SIG-M5 (cell line): ENCODE results near the gene SLC34A1.
"Not testable (repeated sequence)": the region's sequence is repeated elsewhere in the genome, so short reads cannot be mapped to it uniquely, and the experiment has no call there.

Experiments used
- DNase-seq: peaks from one replicate; lab custom pipeline; 2025; lab: John Stamatoyannopoulos, UW

SLC34A1 gene

DNA sequence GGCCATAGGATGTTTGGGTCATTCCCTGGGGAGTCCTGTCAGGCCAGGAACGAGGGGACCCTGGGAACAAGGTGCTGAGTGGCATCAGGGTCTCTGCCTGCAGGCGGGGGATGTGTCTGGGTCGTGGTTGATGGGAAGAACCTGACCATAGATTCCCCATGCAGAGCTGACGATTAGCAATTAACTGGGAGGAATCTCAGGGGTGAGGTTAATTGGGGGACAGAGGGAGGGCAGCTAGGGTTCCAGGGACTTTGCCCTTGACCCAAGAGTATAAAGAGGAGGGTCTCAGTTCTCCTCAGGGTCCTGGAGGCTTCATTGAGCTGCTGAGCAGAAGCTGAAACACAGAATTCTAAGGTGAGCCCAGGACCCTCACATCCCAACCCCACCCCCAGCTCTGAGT lies at the start of gene SLC34A1:
Gene SLC34A1, plus strand, starts transcription at position 301 of the 400 bp plus-strand sequence. CDS start 1,308 bp downstream, outside the sequence.
- no peak for DNase-seq

GRCh38 chr5:177334781-177335700 lies 49.2 kb upstream of the SLC34A1 start:
- DNase-seq: no peak

- DNase-seq: no peak
These were observed 48.6 kb upstream of the SLC34A1 start for GRCh38 chr5:177335701-177336065.

DNA sequence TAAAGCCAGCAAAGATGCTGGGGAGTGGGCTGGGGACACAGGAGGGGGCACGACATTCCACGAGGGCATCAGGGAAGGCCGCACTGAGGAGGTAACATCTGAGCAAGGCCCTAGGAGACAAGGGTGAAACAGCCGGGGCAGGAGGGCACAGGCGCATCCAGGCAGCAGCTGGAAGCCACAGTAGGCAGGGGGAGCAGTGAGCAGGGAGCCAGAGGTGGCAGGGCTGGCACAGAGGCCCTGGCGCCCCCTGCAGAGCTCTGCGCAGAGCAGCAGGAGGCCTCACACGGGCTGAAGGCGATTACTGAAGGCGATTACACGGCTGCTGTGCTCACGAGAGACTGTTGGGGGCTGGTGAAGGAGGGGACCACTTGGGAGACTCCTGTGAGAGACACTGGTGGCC lies 48.1 kb upstream of the SLC34A1 start:
- no peak for DNase-seq

GRCh38 chr5:177336603-177337494 lies 47.4 kb upstream of the SLC34A1 start:
- no peak for DNase-seq

DNA sequence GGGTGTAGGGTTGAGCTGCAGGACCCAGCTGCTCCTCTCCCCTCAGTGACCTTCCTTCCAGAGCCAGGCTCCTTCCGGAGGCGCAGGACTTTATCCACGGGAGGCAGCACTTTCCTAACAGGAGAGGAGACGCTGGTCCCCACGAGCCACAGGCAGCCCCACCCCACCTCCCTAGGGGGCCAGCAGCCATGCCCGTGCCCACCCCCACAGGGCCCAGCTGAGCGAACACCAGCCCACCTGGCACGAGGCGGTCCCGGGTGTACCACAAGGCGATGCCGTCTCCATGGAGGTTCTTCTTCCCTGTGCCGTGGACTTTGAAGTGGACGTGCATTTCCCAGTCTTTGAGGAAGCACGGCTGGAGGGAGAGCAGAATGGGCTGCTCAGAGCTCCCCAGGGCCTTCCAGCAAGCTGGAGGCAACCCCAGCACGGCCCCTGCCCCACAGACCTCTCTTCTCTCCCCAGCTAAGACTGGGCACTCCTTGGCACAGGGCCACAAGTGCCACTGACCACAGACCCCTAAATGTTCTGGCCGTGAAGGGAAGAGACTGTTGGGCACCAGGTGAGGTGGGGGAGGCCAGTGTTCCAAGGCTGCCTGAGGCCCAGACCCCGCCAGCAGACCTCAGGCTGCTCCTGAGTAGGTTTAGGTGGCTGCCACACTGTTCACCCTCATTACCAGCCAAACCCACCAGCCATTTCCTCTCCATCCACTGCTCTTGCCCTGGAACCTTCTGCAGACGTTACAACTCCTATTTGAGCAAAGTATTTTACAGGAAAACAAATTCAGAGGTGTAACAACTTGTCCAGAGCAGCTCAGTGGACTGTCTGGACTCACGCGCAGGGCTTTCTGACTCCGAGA lies 45.8 kb upstream of the SLC34A1 start:
- DNase-seq: no peak

- DNase-seq: no peak
These were observed 45.1 kb upstream of the SLC34A1 start for GRCh38 chr5:177339107-177339638.

DNA sequence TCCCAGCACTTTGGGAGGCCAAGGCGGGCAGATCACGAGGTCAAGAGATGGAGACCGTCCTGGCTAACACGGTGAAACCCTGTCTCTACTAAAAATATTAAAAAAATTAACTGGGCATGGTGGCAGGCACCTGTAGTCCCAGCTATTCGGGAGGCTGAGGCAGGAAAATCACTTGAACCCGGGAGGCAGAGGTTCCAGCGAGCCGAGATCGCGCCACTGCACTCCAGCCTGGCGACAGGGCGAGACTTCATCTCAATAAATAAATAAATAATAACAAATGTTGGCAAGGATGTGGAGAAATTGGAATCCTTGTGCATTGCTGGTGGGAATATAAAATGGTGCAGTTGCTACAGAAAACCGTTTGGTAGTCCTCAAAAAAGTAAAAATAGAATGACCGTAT lies 41.2 kb upstream of the SLC34A1 start:
- not testable (repeated sequence) for DNase-seq

- no peak for DNase-seq
These were observed 40.5 kb upstream of the SLC34A1 start for GRCh38 chr5:177343777-177344176.

- no peak for DNase-seq
These were observed 39.3 kb upstream of the SLC34A1 start for GRCh38 chr5:177344891-177345290.

DNA sequence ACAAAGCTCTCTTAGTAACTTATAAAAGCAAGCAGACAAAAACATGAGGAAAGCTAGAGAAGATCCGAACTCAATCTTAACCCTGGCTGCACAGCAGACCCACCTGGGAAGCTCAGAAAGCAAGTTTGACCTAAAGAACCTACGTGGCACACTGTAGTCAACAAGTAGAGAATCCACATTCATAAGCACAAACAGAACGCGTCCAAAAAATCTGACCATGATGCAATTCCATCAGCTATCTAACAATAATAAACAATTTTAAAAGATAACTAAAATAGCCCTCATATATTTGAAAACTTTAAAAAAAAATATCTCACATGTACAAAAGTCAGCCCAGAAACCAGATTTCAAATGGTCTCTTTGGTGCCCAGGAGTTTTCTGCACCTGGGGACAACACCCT lies 37.4 kb upstream of the SLC34A1 start:
- DNase-seq: no peak

DNA sequence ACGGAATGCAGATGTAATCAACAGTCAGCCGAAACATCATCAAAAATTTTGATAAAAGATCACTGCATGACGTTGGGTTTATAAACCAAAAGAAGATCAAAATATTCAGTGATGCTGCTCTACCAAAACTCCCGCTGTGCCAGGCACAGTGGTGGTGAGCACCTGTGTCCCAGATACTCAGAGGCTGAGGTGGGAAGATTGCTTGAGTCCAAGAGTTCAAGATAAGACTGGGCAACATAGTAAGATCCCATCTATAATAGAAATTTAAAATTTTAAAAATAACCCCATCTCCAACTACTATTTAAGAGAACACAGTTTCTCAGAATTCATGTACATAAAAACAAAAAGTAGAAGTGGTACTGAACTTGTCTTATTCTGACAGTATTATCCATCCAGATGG lies 36.5 kb upstream of the SLC34A1 start:
- DNase-seq: no peak

DNA sequence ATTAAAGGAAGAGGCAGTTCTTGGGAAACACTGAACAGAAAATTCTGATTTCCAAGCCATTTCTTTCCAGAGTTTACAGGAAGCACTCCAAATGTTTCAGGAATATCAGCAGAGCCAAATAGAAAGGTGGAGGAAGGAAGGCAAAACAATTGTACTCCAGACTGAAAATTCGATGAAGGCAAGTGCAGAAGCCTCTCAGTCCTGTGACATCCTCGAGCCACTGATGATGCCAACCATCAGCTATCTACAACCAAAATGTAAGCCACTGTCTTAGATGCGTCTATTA lies 34.9 kb upstream of the SLC34A1 start:
- no peak for DNase-seq

GRCh38 chr5:177349762-177350161 lies 34.5 kb upstream of the SLC34A1 start:
- DNase-seq: no peak

DNA sequence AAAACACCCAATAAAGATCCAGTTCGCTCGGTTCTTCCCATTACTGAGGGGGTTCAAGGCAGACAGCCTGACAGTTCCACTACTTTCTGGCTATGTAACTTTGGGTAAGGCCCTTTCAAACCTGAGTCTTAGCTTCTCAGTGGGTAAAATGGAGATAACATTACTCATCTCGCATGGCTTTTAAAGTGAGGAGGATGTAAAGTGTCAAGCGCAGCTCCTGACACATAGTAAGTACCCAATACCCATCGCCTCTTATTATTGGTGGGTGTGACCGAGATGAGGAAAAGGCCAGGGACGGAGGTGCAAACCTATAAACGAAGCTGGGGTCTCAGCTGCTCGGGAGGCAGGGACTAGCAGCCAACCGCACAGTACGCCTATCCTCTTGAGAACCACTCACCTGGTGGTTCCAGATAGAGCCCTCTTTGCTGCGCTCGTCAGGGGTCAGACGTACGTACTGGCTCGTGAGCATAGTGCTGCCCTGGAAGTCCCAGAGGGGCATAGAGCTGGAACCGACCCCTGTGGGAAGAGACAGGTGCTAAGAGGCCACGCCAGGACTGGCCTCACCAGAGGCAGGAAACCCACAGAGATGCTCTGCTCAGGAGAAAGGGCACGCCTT lies 33.4 kb upstream of the SLC34A1 start:
- no peak for DNase-seq

DNA sequence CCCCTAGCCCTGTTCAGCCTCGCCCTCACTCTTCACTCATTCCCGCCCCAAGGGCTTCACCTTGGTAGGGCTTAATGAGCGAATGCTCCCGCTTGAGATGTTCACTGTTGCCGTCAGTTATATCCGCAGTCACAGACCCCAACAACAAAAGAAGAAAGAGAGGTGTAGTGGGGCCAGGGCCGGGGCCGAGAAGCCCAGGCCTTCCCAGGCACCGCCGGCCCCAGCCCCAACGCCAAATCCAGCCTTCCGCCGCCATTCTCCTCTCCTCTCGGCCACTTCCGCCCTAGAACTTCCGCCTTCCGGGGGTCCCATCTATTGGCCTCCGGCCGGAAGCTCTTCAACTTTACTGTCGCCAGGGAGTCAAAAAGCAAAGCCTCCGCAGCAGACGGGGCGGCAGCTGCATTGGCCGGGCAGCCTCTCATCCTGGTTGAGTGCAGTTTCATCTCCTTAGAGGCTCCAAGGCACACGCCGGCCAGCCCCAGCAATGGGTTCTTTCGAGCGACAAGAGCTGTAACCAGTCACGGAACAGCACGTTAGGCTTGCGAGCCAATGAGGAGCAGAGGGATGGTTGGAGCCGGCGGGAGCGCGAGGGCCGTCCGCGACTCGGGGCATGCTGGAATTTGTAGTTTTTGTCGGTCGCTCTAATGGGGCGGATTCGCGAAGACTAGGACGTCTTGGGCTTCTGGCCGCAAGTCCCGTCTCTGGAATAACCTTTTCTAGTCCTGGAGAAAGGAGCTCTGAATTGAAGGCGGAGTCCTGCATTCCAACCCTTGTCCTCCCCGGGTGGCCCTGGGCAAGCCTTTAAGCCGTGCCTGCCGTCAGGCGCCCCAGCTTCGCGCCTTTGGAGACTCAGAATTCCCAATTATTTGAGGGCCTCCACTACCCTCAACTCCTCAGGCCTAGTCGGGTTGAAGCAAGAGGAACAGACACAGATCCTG lies 32.6 kb upstream of the SLC34A1 start, which contains the start of gene LMAN2:
Gene LMAN2, minus strand, starts transcription at position 277 of the 938 bp plus-strand sequence. Its CDS starts 21 bp downstream, at position 256.
- peak; percentile 91 for DNase-seq

- DNase-seq: no peak
These were observed 31.1 kb upstream of the SLC34A1 start for GRCh38 chr5:177353093-177353492.

GRCh38 chr5:177354256-177354655 lies 30.0 kb upstream of the SLC34A1 start:
- no peak for DNase-seq

GRCh38 chr5:177354711-177355110 lies 29.5 kb upstream of the SLC34A1 start:
- DNase-seq: no peak
